Naive B cell (primary cell): ENCODE results near the gene TPSG1. TPM values are rescaled to one million over a fixed set of nuclear protein-coding genes. Genes with fewer than 3 reads are reported as not detected.
"Not testable (repeated sequence)": the region's sequence is repeated elsewhere in the genome, so short reads cannot be mapped to it uniquely, and the experiment has no call there.

ENCODE experiments used
- ATAC-seq, 2 donors: fragments of 150-1000 bp; cut with Tn5 transposase; 2 replicates each; pipeline ENCODE4 v1.10.0; 2021; ENCODE audit warnings: low read depth in 2 of 2, mild to moderate bottlenecking in 2 of 2, moderate library complexity in 2 of 2
- DNase-seq: peaks from one replicate; pipeline ENCODE4 v3.0.0; 2022
- H3K27ac Mint-ChIP-seq, 6 donors: one replicate each; pipeline ENCODE4 v1.8.0; 2020 to 2022; ENCODE audit warnings: mild to moderate bottlenecking in 6 of 6, mixed read lengths in 6 of 6, moderate library complexity in 5 of 6, inconsistent platforms in 2 of 6
- H3K27me3 Mint-ChIP-seq, 3 donors: one replicate each; pipeline ENCODE4 v1.8.0; 2021 to 2022; ENCODE audit warnings: mixed read lengths in 3 of 3, mild to moderate bottlenecking in 1 of 3
- H3K36me3 Mint-ChIP-seq, 2 donors: one replicate each; pipeline ENCODE4 v1.8.0; 2020 to 2022; ENCODE audit warnings: mixed read lengths in 2 of 2, inconsistent platforms in 1 of 2, mild to moderate bottlenecking in 1 of 2
- H3K4me1 Mint-ChIP-seq, 3 donors: one replicate each; pipeline ENCODE4 v1.8.0; 2020 to 2022; ENCODE audit warnings: mixed read lengths in 3 of 3, inconsistent platforms in 1 of 3, mild to moderate bottlenecking in 1 of 3, moderate library complexity in 1 of 3
- H3K4me3 Mint-ChIP-seq, 8 donors: one replicate each; pipeline ENCODE4 v1.8.0; 2020 to 2022; ENCODE audit warnings: mild to moderate bottlenecking in 8 of 8, mixed read lengths in 8 of 8, moderate library complexity in 8 of 8, inconsistent platforms in 2 of 8
- H3K9me3 Mint-ChIP-seq, 7 donors: one replicate each; pipeline ENCODE4 v1.8.0; 2020 to 2022; ENCODE audit warnings: mixed read lengths in 7 of 7, mild to moderate bottlenecking in 5 of 7, inconsistent platforms in 2 of 7, moderate library complexity in 1 of 7
- polyA plus RNA-seq, 6 donors: library from polyadenylated mRNA; unstranded; fragments of 300-500 nt; fragmentation: Illumina TruSeq; gene quantifications; one replicate each; pipeline ENCODE4 v1.2.3, GENCODE V29; 2021; ENCODE audit warnings: low read depth in 6 of 6

Gene TPSG1
- polyA plus RNA-seq, 6 donors from 2014 or later, result not detected

DNA sequence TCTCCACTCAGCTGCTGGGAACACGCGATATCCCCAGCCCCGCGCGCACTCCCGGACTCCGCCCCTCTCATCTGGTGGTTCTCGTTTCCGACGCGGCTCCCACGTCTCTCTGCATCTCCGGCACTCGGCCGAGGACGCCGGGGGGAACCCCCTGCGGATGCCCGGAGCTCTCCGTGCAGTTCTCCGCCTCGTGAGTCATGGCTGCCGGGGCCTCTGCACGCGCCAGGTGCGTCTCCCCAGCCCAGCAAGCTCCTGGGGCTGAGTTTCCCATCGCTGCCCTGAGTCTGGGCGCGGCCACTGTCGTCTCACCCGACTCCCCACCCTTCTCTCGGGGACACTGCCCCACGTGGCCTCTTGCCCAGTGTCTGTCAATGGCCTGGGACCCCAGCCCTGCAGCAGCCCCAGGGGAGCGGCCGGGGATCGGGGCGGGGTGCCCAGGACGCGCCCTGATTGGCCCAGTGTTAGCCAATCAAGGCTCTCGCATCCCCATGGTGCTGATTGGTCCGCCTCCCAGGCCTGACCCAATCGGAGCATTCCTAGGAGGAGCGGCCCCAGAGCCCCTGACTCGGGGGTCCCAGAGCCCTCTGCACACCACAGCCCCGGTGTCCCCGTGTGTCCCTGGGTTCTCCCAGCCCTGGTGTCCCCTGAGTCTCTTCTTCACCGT lies 28.8 kb upstream of the TPSG1 start:
- H3K27ac Mint-ChIP-seq, H3K4me1 Mint-ChIP-seq, H3K36me3 Mint-ChIP-seq, DNase-seq, H3K4me3 Mint-ChIP-seq, ATAC-seq, H3K9me3 Mint-ChIP-seq: not testable (repeated sequence)
- H3K27me3 Mint-ChIP-seq, result peaks cover 0 to 20% (median 4%) of the 10 kb centered on the region in 3 donors

DNA sequence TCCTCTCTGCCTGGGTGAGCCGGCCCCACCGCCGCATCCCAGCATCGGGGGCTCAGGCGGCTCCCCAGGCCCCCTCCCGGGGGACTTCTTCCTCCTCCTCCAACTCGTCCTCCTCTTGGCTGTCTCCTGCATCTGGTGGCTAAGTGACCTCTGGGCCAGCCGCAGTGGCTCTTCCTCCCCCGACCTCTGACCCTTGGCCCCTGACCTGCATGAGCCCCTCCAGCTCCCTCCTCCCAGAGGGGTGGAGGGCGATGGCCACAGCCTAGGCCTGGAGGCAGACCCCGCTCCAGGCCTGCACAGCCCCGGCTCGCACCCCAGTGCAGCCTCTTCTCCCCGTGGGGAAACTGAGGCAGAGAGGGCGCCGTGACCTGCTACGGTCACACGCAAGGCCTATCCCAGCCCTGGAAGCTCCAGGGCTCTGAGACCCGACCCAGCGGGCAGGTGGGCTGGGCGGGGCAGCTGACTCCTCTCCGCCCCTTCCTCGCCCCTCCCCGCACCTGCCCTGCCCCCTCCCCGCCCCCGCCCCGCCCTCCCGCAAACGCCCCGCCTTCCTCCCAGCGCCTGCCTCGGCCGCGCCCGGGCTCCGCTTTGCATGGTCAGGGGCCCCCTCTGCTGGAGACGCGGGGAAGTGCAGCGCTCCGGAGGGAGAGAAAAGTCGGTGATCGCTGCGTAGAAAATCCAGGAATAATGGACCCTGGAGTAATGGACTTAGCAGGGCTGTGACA lies 24.1 kb upstream of the TPSG1 start:
- peak; percentile 68 to 72 for ATAC-seq
- not testable (repeated sequence) for H3K4me3 Mint-ChIP-seq, H3K27ac Mint-ChIP-seq, H3K9me3 Mint-ChIP-seq, DNase-seq, H3K36me3 Mint-ChIP-seq
- Mint-ChIP-seq H3K27me3 (peaks cover 0 to 27% (median 5%) of the 10 kb centered on the region in 3 donors), H3K4me1 (peaks cover 4 to 10% (median 5%) of the 10 kb centered on the region in 3 donors)

DNA sequence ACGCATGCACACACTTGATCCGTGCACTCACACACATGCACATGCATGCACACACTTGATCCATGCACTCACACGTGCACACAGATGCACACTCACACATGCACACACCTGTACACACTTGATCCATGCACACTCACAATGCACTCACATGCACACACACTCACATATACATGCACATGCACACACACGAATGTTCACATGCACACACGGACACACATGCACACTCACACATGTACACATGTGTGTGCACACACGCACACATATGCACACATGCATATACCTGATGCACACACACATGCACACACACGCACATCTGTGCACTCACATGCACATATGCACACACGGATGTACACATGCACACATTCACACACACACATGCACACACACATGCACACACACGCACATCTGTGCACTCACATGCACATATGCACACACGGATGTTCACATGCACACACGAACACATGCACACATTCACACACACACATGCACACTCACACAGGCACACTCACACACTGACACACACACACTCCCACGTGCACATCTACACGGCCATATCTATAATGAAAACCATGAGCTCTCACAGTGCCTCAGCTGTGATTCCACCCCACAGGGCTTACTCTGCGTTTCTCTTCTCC lies 23.0 kb upstream of the TPSG1 start:
- not testable (repeated sequence) for ATAC-seq, H3K36me3 Mint-ChIP-seq, H3K9me3 Mint-ChIP-seq, DNase-seq, H3K4me3 Mint-ChIP-seq
- peak overlapping the region in 2 of 6 donors; percentile 29 to 82 for H3K27ac Mint-ChIP-seq
- H3K27me3 Mint-ChIP-seq, result peaks cover 0 to 27% (median 5%) of the 10 kb centered on the region in 3 donors
- H3K4me1 Mint-ChIP-seq, result peaks cover 4 to 10% (median 5%) of the 10 kb centered on the region in 3 donors

DNA sequence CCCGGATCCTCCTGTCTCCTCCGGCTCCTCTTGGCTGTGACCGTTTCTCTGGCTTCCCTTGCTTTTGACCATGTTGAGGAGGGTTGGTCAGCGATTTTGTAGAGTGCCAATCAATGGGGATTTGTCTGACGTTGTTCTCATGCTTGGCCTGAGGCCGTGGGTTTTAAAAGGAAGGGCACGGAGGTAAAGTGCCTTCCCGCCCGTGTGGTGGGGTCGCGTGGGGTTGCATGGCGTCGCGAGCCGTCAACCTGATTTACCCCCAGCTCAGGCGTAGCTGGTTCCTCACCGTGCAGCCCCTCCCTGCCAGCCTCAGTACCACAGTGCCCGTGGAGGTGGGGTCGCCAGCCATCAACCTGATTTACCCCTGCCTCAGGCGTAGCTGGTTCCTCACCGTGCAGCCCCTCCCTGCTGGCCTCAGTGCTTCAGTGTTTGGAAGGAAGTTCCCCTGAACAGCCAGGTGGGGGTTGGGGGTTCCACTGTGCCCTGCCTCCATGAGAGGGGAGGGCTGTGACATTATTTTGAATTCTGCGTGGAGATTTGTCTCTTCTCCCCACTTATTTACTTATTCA lies 20.5 kb upstream of the TPSG1 start:
- Mint-ChIP-seq H3K4me3 (no peak overlapping the region), H3K27ac (no peak overlapping the region)

DNA sequence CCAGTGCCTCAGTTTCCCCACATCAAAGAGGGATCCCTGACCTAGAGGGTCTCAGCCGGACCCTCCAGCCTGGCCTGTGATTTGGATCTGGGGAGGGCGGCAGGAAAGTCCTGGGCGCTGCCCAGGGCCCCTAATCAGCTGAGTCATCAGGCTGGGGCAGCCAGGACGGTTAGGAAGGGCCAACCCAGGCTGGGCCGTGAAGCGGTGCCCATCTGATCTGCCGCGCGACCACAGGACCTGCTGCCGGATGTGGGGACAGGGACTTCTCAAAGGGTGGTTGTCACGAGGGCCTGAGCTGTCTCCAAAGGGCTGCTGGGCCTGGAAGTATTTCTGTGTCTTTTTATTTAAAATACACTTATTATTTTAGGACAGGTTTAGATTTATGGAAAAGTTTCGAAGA lies 19.8 kb upstream of the TPSG1 start:
- no peak for ATAC-seq

More for the DNA sequence above, 20.5 kb upstream of the TPSG1 start:
- H3K4me1 Mint-ChIP-seq, result peaks cover 4 to 10% (median 5%) of the 10 kb centered on the region in 3 donors
- peaks cover 0 to 27% (median 5%) of the 10 kb centered on the region in 3 donors for H3K27me3 Mint-ChIP-seq
- no peaks in the 10 kb centered on the region for H3K36me3 Mint-ChIP-seq
- ATAC-seq, result peak; percentile 20 to 37
- DNase-seq, result no peak
- peaks cover 0 to 2% (median 0%) of the 10 kb centered on the region in 7 donors for H3K9me3 Mint-ChIP-seq

DNA sequence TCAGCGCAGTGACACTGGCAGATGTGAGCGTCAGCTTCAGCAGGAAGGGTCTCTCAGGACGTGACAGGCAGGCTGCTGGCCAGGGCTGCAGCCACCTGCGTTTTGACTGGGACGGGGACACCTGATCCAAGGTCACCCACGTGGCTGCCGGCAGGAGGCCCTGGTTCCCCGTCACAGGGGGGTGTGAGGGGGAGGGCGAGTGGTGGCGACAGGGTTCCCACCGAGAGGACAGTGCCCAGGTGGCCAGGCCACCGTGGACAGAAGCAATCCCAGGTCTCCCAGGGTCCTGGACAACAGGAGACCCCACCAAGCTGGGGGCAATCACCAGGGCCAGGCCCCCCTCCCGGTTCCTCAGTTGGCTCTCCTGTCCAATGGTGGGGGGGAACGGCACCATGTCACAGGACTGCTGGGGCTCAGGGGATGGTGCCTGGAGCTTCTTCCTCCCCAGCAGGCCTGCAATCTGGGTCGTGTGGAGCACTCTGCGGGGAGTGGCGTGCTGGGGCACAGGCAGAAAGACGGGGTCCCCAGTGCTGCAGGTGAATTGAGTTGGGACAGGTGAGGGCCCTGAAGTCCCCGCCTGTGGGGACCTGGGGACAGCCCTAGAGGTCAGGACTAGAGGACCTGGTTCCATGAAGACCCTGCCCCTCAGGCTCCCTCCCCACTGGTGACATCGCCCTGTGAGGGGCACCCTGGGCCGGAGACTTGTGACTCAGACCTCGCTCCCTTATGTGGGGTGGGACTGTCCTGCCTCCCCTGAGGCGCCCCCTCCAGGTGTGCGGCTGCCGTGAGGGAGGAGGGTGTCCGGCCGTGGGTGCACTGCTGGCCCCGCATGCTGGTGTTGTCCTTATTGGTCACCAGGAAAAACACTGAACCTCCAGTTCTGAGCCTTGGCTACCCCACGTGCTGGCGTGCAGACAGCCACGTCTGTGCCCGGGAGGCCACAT lies 19.1 kb upstream of the TPSG1 start:
- H3K4me3 Mint-ChIP-seq, DNase-seq, H3K27ac Mint-ChIP-seq, H3K9me3 Mint-ChIP-seq, ATAC-seq, H3K36me3 Mint-ChIP-seq: not testable (repeated sequence)
- peaks cover 0 to 27% (median 5%) of the 10 kb centered on the region in 3 donors for H3K27me3 Mint-ChIP-seq
- peaks cover 4 to 10% (median 5%) of the 10 kb centered on the region in 3 donors for H3K4me1 Mint-ChIP-seq

More for the DNA sequence above, 19.8 kb upstream of the TPSG1 start:
- H3K4me1 Mint-ChIP-seq, result peaks cover 4 to 10% (median 5%) of the 10 kb centered on the region in 3 donors
- no peak for DNase-seq
- peaks cover 0 to 2% (median 0%) of the 10 kb centered on the region in 7 donors for H3K9me3 Mint-ChIP-seq
- no peak overlapping the region for H3K4me3 Mint-ChIP-seq
- H3K27me3 Mint-ChIP-seq, result peaks cover 0 to 27% (median 5%) of the 10 kb centered on the region in 3 donors
- H3K27ac Mint-ChIP-seq, result no peak overlapping the region
- H3K36me3 Mint-ChIP-seq, result no peaks in the 10 kb centered on the region

DNA sequence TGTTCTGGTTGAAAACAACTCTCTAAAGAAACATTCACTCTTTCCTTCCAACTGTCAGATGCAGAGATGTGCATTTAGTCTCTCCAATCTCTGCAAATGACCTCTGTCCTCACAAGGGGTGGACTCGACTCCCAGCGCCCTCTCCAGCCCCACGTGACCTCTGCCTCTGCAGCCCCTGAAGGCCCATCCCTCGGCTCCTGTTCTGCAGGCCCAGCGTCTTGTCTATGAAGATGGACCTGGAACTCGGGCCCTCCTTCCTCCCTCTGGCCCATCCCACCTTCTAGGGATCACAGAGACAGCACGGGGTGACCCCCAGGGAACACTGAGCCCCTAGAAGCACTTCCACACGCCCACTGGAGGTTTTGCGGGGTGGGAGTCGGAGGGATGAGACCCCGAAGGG lies 18.3 kb upstream of the TPSG1 start:
- H3K9me3 Mint-ChIP-seq, DNase-seq, ATAC-seq, H3K4me3 Mint-ChIP-seq, H3K27ac Mint-ChIP-seq, H3K36me3 Mint-ChIP-seq: not testable (repeated sequence)
- Mint-ChIP-seq H3K27me3 (peaks cover 0 to 27% (median 5%) of the 10 kb centered on the region in 3 donors), H3K4me1 (peaks cover 4 to 12% (median 5%) of the 10 kb centered on the region in 3 donors)

DNA sequence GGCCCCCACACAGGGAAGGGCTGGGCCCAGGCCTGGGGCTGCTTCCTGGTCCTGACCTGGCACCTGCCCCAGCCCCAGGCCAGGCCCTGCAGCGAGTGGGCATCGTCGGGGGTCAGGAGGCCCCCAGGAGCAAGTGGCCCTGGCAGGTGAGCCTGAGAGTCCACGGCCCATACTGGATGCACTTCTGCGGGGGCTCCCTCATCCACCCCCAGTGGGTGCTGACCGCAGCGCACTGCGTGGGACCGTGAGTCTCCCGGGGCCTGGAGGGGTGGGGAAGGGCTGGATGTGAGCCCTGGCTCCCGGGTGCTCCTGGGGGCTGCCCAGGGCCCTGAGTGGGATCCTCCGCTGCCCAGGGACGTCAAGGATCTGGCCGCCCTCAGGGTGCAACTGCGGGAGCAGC lies 16.0 kb upstream of the TPSG1 start:
- not testable (repeated sequence) for H3K9me3 Mint-ChIP-seq, H3K27ac Mint-ChIP-seq, H3K4me3 Mint-ChIP-seq, DNase-seq, ATAC-seq, H3K36me3 Mint-ChIP-seq
- peaks cover 4 to 16% (median 5%) of the 10 kb centered on the region in 3 donors for H3K4me1 Mint-ChIP-seq
- peaks cover 0 to 11% (median 0%) of the 10 kb centered on the region in 3 donors for H3K27me3 Mint-ChIP-seq

DNA sequence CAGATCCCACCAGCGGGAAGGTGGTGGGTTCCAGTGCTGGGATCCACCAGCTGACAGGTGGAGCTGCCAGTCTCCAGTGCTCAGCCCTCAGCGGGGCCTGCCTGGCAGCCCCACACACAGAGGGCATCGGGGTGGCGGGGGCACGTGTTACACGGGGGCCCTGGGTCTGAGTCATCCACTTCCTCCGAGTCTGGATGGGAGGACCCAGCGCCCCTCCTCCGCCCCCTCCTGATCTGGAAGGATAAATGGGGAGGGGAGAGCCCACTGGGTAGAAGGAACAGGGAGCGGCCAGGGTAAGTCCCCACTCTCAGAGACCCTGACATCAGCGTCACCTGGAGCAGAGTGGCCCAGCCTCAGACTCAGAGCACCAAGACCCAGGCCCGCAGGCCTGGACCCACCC lies 15.4 kb upstream of the TPSG1 start, which contains the start of gene TPSAB1:
TSS of gene TPSAB1 (plus strand) at position 270 of the 400 bp plus-strand sequence. CDS start 234 bp downstream, outside the sequence.
- H3K4me3 Mint-ChIP-seq, H3K27ac Mint-ChIP-seq, H3K9me3 Mint-ChIP-seq, ATAC-seq, H3K36me3 Mint-ChIP-seq, H3K27me3 Mint-ChIP-seq, DNase-seq: not testable (repeated sequence)
- peaks cover 2 to 12% (median 2%) of the 10 kb centered on the region in 3 donors for H3K4me1 Mint-ChIP-seq

DNA sequence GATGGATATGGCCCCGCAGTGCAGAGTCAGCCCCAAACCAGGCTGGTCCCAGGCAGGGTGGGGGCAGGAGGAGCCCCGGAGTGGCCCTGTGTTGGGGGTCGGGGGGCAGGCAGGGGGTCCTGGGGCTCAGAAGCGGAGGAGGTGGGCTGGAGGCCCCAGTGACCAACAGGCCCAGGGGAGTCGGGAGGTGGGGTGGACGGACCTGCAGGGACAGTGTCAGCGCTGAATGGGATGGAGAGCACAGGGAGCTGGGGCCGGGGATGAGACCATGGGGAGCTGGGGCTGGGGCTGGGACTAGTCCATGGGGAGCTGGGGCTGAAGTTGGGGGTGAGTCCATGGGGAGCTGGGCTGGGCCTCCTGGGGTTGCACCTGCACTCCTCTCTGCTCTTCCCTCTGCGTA lies 14.5 kb upstream of the TPSG1 start:
- not testable (repeated sequence) for H3K36me3 Mint-ChIP-seq, H3K27me3 Mint-ChIP-seq, H3K9me3 Mint-ChIP-seq, DNase-seq, H3K4me3 Mint-ChIP-seq, ATAC-seq, H3K27ac Mint-ChIP-seq, H3K4me1 Mint-ChIP-seq

DNA sequence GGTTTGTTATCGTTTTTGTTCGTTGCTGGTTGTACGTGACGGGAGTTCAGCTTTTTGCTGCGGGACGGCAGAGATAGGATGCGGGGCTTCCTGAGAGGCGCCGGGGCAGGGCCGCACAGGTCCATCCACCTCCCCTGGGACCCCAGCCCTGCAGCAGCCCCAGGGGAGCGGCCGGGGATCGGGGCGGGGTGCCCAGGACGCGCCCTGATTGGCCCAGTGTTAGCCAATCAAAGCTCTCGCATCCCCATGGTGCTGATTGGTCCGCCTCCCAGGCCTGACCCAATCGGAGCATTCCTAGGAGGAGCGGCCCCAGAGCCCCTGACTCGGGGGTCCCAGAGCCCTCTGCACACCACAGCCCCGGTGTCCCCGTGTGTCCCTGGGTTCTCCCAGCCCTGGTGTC lies 13.8 kb upstream of the TPSG1 start:
- not testable (repeated sequence) for H3K36me3 Mint-ChIP-seq, H3K4me1 Mint-ChIP-seq, H3K27ac Mint-ChIP-seq, DNase-seq, H3K4me3 Mint-ChIP-seq, H3K9me3 Mint-ChIP-seq, ATAC-seq, H3K27me3 Mint-ChIP-seq

DNA sequence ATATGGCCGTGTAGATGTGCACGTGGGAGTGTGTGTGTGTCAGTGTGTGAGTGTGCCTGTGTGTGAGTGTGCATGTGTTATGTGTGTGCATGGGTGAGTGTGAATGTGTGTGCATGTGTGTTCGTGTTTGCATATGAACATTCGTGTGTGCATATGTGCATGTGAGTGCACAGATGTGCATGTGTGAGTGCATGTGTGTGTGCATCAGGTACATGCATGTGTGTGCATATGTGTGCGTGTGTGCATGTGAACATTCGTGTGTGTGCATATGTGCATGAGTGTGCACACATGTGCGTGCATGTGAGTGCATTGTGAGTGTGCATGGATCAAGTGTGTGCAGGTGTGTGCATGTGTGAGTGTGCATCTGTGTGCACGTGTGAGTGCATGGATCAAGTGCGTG lies 12.9 kb upstream of the TPSG1 start:
- Mint-ChIP-seq H3K4me3 (no peak overlapping the region), H3K27me3 (no peaks in the 10 kb centered on the region), H3K4me1 (peaks cover 0 to 8% (median 0%) of the 10 kb centered on the region in 3 donors), H3K27ac (peak overlapping the region in 1 of 6 donors; percentile 96), H3K9me3 (peaks cover 0 to 5% (median 0%) of the 10 kb centered on the region in 7 donors), H3K36me3 (no peaks in the 10 kb centered on the region)
- ATAC-seq (no peak), DNase-seq (no peak)
